Measurements from ENCODE around the gene SPINK8.
"Not testable (repeated sequence)": the region's sequence is repeated elsewhere in the genome, so short reads cannot be mapped to it uniquely, and the experiment has no call there.

SPINK8 gene

DNA sequence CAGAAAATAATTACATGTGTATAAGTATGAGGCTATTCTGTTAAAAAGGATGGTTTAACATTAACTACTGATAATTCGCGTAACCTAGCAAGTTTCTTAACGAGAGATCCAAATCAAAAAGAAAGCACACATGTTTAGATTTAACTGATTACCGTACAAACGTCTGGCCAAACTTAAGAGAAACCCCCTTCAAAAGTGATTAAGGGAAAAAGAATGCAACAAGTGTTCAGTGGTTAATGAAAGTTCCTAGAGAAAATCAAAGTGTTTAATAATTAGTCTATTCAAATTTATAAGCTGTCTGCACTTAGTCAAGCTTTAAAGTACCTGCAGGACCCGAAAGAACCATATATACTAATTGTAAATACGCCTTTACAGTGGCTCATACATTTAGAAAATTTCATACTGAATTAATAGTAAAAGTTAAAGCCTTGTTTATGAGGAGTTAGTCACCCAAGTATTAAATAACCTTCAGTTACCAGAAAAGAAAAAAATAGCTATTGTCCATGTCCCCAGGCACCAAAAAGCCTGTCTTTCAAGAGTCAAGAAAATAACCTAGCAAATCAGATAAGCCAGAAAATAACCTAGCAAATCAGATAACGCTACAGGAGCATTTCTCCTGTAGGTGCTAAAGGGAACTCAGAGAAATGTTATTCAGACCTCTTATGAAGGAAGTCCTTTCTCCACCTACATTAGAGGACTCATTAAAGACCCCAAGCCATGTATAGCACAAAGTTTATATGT lies 58.0 kb downstream of the SPINK8 start:
- DNase-seq: no peak

DNA sequence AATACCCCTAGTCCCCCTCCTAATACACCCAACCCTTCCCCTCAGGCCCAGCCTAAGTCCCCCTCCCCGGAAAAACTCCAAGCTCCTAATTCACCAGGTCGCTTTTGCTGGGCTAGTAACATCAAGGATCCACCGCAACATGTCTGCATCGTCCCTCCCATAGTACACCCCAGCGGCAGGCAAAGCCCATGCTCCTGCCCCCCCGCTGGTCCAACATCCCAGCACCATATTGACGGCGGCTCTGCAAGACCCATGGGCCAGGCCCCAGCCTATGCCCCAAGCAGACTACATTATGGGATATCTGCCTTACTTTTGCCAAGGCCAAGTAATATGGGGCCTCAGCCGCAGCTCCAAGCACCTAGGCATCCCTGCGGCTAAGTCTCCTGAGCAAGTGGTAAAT lies 59.0 kb downstream of the SPINK8 start:
- no peak for DNase-seq

DNA sequence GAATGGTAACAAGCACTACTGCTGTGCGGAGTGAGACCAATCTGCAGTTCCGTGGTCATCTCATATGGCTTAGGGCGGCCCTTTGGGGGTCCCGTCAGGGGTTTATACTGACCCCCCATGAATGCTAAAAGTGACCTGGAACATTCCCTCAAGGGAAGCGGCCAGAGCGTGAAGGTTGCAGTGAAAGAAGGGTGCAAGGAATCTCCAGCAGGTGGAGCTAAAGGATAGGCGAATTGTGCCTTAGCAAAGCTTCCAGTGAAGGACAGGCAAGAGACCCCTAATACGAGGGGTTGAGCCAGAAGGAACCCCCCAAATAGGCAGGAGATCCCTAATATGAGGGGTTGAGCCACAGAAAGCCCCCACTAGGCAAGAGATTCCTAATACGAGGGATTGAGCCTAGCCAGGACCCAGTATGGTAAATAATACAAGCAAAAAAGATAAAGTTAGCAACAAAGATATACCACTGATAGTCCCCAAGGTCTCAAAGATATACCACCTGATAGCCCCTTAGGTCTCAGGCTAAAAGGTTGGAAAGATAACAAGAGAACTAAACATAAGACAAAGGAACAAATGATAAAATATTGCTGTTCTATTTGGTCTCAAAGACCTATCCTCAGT lies 59.8 kb downstream of the SPINK8 start:
- peak; percentile 69 for DNase-seq

DNA sequence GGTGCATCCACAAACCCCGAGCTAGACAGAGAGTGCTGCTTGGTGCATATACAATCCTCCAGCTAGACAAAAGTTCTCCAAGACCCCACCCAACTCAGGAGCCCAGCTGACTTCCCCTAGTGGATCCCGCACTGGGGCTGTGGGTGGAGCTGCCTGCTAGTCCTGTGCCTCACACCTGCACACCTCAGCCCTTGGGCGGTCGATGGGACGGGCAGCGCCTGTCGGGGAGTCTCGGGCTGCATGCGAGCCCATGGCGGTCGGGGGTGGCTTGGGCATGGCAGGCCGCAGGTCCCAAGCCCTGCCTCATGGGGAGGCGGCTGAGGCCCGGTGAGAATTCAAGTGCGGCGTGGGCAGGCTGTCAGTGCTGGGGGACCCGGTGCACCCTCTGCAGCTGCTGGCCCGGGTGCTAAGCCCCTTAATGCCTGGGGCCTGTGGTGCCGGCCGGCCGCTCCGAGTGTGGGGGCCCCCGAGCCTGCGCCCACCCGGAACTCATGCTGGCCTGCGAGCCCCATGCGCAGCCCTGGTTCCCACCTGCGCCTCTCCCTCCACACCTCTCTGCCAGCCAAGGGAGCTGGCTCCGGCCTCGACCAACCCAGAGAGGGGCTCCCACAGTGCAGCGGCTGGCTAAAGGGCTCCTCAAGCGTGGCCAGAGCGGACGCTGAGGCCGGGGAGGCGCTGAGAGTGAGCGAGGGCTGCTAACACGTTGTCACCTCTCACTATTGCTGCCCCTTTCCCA lies 61.5 kb downstream of the SPINK8 start:
- DNase-seq: no peak

DNA sequence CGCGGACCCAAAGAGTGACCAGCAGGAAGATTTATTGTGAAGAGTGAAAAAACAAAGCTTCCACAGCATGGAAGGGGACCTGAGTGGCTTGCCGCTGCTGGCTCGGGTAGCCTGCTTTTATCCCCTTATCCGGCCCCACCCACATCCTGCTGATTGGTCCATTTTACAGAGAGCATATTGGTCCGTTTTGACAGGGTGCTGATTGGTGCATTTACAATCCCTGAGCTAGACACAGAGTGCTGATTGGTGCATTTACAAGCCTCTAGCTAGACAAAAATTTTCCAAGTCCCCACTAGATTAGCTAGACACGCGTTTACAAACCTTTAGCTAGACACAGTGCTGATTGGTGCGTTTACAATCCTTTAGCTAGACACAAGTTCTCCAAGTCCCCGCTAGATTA lies 62.2 kb downstream of the SPINK8 start:
- DNase-seq: not testable (repeated sequence)

DNA sequence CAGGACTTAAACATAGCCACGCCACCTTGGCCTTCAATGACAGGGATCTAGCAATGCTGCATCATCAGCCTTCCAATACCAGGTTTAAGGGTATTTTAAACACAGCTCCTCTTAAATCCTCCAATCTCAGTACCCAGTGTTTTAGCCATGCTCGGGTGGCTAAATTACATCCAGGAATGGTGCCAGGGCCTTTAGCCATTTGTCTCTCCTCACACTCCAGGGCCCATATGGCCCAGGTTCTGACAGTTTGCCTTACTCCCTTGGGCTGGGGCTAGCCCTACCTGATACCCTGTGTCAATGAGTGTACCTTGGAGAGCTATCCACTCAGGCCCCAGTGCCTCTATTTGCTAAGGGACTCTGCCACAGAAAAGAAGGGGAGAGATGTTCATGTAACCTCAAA lies 63.2 kb downstream of the SPINK8 start:
- DNase-seq: no peak

DNA sequence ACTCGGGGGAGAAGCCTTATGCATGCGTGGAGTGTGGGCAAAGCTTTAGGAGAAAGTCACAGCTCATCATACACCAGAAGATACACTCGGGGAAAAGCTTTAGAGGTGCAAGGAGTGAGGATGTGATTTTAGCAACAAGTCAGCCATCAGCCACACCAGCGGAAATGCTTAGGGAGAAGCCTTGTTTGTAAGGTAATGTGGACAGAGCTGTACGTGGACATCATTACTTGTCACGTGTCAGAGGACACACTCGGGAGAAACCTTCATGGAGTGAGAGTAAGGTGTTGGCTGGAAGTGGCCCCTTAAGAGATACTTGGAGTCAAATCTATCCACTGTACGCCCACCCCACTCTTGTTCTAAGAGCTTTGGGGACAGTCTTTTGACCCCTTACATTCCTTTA lies 63.9 kb downstream of the SPINK8 start:
- no peak for DNase-seq

DNA sequence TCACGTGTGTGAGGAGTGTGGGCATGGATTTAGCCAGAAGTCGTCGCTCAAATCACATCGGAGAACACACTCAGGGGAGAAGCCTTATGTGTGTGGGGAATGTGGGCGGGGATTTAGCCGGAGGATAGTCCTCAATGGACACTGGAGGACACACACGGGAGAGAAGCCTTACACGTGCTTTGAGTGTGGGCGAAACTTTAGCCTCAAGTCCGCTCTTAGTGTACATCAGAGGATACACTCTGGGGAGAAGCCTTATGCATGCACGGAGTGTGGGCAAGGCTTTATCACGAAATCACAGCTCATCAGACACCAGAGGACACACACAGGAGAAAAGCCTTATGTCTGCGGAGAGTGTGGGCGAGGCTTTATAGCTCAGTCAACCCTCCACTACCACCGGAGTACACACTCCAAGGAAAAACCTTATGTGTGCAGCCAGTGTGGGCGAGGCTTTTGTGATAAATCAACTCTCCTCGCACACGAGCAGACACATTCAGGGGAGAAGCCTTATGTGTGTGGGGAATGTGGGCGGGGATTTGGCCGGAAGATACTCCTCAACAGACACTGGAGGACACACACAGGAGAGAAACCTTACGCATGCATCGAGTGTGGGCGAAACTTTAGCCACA lies 64.4 kb downstream of the SPINK8 start:
- DNase-seq: no peak

DNA sequence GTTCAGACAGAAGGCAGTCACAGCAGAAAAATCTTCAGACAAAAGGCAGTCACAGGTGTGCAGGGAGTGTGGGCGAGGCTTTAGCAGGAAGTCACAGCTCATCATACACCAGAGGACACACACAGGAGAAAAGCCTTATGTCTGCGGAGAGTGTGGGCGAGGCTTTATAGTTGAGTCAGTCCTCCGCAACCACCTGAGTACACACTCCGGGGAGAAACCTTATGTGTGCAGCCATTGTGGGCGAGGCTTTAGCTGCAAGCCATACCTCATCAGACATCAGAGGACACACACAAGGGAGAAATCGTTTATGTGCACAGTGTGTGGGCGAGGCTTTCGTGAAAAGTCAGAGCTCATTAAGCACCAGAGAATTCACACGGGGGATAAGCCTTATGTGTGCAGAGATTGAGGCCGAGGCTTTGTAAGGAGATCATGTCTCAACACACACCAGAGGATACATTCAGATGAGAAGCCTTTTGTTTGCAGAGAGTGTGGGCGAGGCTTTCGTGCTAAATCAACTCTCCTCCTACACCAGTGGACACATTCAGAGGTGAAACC lies 65.0 kb downstream of the SPINK8 start:
- no peak for DNase-seq

DNA sequence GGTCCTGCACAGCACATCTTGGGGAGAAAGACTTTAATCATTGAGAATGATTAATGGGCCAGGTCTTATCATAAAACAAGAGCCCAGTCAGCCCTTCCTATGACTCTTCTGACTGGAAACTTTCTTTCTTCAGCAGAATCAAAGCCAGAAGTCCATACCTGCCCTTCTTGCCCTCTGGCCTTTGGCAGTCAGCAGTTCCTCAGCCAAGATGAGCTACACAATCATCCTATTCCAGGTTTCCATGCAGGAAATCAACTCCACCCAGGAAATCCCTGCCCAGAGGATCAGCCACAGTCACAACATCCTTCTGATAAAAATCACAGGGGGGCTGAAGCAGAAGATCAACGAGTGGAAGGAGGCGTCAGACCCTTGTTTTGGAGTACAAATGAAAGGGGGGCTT lies 65.7 kb downstream of the SPINK8 start:
- no peak for DNase-seq

DNA sequence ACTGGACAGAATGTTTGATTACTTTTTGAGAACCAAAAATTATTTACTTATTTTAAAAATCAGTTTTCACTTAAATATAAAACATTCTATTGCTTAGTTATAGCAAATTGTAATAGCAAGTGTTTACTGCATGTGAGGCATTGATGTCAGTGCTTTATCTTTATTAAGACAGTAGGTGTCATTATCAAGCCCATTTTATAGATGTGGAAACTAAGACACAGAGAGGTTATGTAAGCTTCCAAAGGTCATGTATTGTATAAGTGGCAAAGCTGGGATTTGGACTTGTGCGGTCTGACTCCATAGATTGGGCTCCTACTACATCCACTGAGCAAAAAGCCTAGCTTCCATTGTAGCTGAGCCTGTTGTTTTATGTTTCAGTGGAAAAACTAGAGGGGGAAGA lies 74.9 kb downstream of the SPINK8 start:
- DNase-seq: no peak
